Measurements from ENCODE around the gene VEGFA. TPM values are rescaled to one million over a fixed set of nuclear protein-coding genes. Genes with fewer than 3 reads are reported as not detected.

Gene VEGFA
- total and polyA plus RNA-seq, 2 of the 8 experiments (the other 6 are each of a cell fraction or from before 2014, with no cell fraction given), result 42.2 to 58.5 TPM

DNA sequence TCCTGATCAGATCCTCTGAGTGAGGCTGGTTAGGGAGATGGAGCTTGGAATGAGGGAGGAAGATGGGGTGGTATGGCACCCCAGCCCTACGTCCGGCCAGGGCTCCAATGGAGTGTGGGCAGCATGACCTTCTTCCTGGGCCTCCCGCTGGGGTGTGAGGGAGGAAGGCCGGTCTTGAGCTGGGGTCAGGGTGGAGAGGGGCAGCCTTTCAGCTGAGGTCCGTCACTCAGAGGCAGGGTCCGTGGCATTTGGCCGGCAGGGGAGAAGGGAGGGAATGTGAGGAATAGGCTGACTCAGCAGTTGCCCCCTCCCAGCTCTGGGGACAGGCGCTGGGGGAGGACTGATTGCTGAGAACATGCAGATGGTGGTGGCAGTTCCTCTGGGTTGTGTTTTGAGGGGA, 25.5 kb upstream of the VEGFA start:
- Histone ChIP-seq H3K4me3 (ENCODE audit: extremely low read depth in 1 of 4, insufficient read depth in 2 of 4, low read depth in 3 of 4, low read length in 4 of 4) (no peak overlapping the region), H3K27ac (ENCODE audit: low read depth, low read length) (no peak overlapping the region), H2AK5ac (ENCODE audit: low read depth, low read length) (peak overlapping the region; percentile 20; the same call in 1 of the 2 replicates), H4K91ac (replicated peaks; ENCODE audit: insufficient read length, low read length) (no peak overlapping the region), H4K5ac (ENCODE audit: insufficient read length, low read depth, low read length) (no peak overlapping the region), H3K79me1 (ENCODE audit: low read depth, low read length) (no peaks in the 10 kb centered on the region), H3K4me2 (ENCODE audit: insufficient read depth in 1 of 2, low read depth in 2 of 2, low read length in 2 of 2) (no peak overlapping the region), H3K9me3 (ENCODE audit: insufficient read depth in 2 of 2, low read depth in 1 of 2, low read length in 1 of 2) (no peaks in the 10 kb centered on the region), H3K27me3 (replicated peaks in 1 of 4; ENCODE audit: control insufficient read depth in 3 of 4, extremely low read depth in 1 of 4, insufficient read depth in 3 of 4, low read length in 3 of 4) (no peaks in the 10 kb centered on the region), H3K14ac (ENCODE audit: insufficient read length) (no peak overlapping the region), H3K4ac (replicated peaks; ENCODE audit: insufficient read length, low read depth, low read length) (no peak overlapping the region), H3K56ac (replicated peaks; ENCODE audit: insufficient read length, low read depth, low read length) (no peak overlapping the region), H3K79me2 (ENCODE audit: control insufficient read depth in 1 of 2, insufficient read depth in 2 of 2, low read length in 2 of 2) (no peaks in the 10 kb centered on the region), H4K20me1 (replicated peaks in 1 of 2; ENCODE audit: control insufficient read depth in 1 of 2, insufficient read depth in 2 of 2, low read length in 2 of 2) (no peaks in the 10 kb centered on the region), H2BK120ac (replicated peaks; ENCODE audit: low read depth, low read length) (no peak overlapping the region), H2BK20ac (ENCODE audit: low read length) (0 out of 2 replicates have a peak overlapping the region, but pooled peaks have one; percentile 61), H3K23me2 (ENCODE audit: low read depth, low read length) (no peaks in the 10 kb centered on the region; the same call in 1 of the 2 replicates), H3K18ac (ENCODE audit: extremely low read depth, low read length) (no peak overlapping the region), H3K36me3 (ENCODE audit: control insufficient read depth in 2 of 4, insufficient read depth in 4 of 4, low read length in 3 of 4) (no peaks in the 10 kb centered on the region), H2BK12ac (ENCODE audit: low read depth, low read length) (no peak overlapping the region), H3K4me1 (replicated peaks in 1 of 4; ENCODE audit: control insufficient read depth in 3 of 4, insufficient read depth in 4 of 4, low read length in 3 of 4) (peaks cover 0 to 12% (median 6%) of the 10 kb centered on the region in 4 experiments; a peak in 4 of 7 replicates), H4K8ac (ENCODE audit: extremely low read depth, insufficient read depth, low read length) (peak overlapping the region; percentile 3; the same call in 1 of the 2 replicates), H3K23ac (ENCODE audit: insufficient read length) (no peak overlapping the region), H2BK15ac (ENCODE audit: low read length) (peak overlapping the region; percentile 83), H2BK5ac (ENCODE audit: low read depth, low read length) (peak overlapping the region; percentile 27; the same call in 1 of the 2 replicates), H2AFZ (ENCODE audit: low read length) (no peak overlapping the region), H3K9ac (replicated peaks in 1 of 4; ENCODE audit: extremely low read depth in 1 of 4, low read depth in 3 of 4, low read length in 3 of 4) (no peak overlapping the region)
- DNase-seq (ENCODE audit: low read depth in 1 of 2, low spot score in 2 of 2) (no peak), FAIRE-seq (no peak)
- POLR2A ChIA-PET (ENCODE audit: partially characterized antibody), result interaction anchor here (0.6 to 2.1 kb wide), 7 partner anchors 10 to 458 kb away, joined by 3 to 7 read pairs (median 3); partner anchors contain the start of genes GTPBP2 and VEGFA
- no peak for TF ChIP-seq SRF (IDR thresholded peaks at IDR 0.05; ENCODE audit: low read depth, low read length)
- peak; percentile 64; the same call in 1 of the 2 replicates for TF ChIP-seq BACH1 (IDR thresholded peaks at IDR 0.05; ENCODE audit: low read length)
- peak; percentile 88 for TF ChIP-seq MAFK (IDR thresholded peaks at IDR 0.05; ENCODE audit: low read depth, low read length)
- 79% methylated on average over 7 of the region's 8 CpGs; no CpG with 5 or more reads in 1 of the 2 experiments for WGBS, 2 experiments (ENCODE audit: extremely low coverage in 1 of 2, insufficient coverage in 1 of 2, insufficient read length in 1 of 2, insufficient replicate concordance in 2 of 2, low coverage in 1 of 2, low lambda C conversion rate in 2 of 2, missing lambda C conversion rate in 1 of 2)
- CTCF ChIA-PET (ENCODE audit: partially characterized antibody), result interaction anchor here (0.7 to 8.3 kb wide), 16 partner anchors 10 to 335 kb away, joined by 3 to 137 read pairs (median 5); partner anchors contain the start of genes RSPH9 and VEGFA
